GM10266 (cell line): ENCODE measurements around the gene NR6A1.
A peak's percentile ranks its signal among the peaks of the same experiment; 100 is the strongest.

ENCODE experiments used
- DNase-seq: peaks from one replicate; pipeline ENCODE4 v3.0.0; 2012; ENCODE audit errors: extremely low spot score
- CTCF ChIP-seq: IDR thresholded peaks from 2 replicates; pipeline ENCODE4 v1.5.1; 2012; ENCODE audit warnings: mild to moderate bottlenecking, low read depth; ENCODE audit not compliant: control insufficient read depth, insufficient read depth; ENCODE audit errors: missing control alignments

The NR6A1 gene

GRCh38 chr9:124803911-124804310, 32.8 kb upstream of the NR6A1 start:
- no peak for TF ChIP-seq CTCF
- DNase-seq = no peak

DNA sequence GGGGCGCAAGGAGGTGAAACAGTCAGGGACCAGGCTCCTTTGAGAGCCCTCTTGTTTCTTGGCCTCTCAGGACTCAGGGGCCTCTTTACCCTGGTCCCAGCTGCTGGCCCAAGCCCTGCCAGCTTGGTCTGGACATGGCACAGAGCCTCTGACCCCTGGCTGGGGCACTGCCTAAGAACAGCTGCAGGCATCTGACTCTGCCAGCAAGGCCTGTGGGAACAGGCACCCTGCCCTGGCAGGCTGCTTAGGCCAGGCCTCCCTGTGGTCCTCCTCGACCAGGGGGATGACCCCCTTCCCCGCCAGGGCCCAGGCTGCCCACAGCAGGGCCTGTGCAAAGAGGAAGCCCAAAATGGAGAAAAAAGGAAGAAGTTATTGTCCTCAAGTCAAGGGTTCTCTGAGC, 31.3 kb upstream of the NR6A1 start:
- TF ChIP-seq CTCF = no peak
- no peak for DNase-seq

- no peak for DNase-seq
- TF ChIP-seq CTCF = no peak
These were observed 30.2 kb upstream of the NR6A1 start for GRCh38 chr9:124801356-124801755.

DNA sequence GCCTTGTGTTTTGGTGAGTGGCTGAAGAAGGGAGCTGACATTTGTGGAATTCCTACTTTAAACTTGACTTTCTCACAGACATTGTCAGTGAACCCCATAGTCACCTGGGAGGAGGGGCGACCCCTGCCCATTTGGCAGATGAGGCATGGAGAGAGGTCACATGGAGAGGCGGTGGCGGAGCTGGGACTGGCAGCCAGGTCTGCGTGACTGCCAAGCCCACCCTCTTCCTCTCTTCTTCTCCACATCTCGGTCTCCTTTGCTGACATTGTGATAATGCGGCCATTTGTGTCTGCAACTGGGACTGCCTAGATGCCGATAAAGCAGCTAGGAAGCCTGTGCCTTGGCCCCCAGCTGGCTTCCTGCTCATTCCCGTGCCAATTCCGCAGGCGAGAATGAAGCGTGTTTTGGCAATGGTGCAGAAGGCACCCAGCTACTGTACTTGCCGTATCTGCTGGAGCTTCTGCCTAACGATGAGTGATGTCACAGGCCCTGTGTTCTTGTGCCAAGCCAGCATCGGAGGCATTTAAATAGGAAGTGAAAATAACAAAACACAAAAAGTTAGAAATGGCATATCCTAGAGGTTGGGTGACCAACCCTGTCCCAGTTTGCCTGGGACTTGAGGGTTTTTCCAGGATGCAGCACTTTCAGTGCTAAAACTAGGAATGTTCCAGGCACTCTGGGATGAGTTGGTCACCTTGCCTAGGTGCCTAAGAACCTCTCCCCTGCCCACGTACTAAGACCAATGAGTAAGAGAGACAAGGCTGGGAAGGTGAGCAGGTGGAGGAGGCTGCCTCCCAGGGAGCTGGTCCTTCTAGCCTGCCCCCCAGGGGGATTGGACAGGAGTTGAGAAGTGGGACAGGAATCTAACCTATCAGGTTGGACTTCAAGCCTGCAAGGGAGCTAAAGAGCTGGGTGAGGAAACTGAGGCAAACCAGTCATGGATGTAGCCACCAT, 29.5 kb upstream of the NR6A1 start:
- no peak for TF ChIP-seq CTCF
- DNase-seq = peak; percentile 61

DNA sequence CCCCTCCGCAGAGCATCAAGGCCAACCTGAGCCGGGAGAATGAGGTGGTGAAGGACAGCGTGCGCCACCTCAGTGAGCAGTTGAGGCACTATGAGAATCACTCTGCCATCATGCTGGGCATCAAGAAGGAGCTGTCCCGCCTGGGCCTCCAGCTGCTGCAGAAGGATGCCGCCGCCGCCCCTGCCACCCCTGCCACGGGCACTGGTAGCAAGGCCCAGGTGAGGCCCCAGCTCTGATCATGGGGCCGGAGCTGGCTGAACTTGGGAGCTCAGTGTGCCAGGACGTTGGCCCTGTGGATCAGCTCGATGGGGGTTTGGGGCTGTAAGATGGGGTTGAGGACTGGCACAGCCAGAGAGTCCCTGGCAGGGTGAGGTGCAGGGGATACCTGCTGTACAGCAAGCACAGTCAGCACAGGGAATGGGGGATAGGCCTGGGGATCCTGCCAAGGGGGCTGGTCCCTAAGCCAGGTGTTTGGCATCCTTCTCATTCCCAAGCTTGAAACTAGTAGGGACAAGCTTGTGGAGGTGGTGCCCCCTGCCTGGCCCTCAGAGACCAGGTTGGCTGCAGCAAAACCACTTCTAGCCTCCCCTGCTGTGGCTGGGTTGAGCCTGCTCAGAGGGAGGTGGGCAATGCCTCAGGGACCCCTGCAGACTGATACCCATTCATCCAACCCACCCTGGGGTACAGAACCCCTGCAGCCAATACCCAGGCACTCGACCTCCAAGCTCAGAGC, 28.3 kb upstream of the NR6A1 start:
- no peak for TF ChIP-seq CTCF
- DNase-seq = no peak

- TF ChIP-seq CTCF = no peak
- DNase-seq = no peak
These were observed 26.4 kb upstream of the NR6A1 start for GRCh38 chr9:124797343-124798103.
